GM10248 (cell line): ENCODE measurements around the gene RRAD.

Experiments used
- CTCF ChIA-PET: fragments of 300-600 bp; sonication (Branson Sonifier 250); formaldehyde crosslinking; extraction: SDS; loops from one replicate; lab custom pipeline; 2021; ENCODE audit warnings: antibody characterized with exemption; lab: Yijun Ruan, JAX
- POLR2A ChIA-PET: fragments of 350-650 bp; sonication (Branson Sonifier 250); formaldehyde crosslinking; extraction: SDS; loops from one replicate; lab custom pipeline; 2020; ENCODE audit warnings: antibody characterized with exemption; lab: Yijun Ruan, JAX
- DNase-seq: peaks from one replicate; pipeline ENCODE4 v3.0.0; 2012; ENCODE audit errors: extremely low spot score
- CTCF ChIP-seq: IDR thresholded peaks from 2 replicates; pipeline ENCODE4 v1.5.1; 2012; ENCODE audit warnings: mild to moderate bottlenecking, low read depth; ENCODE audit errors: extremely low read depth, missing control alignments, control extremely low read depth

RRAD gene

GRCh38 chr16:66908762-66909559 lies 16.4 kb downstream of the RRAD start:
- POLR2A ChIA-PET = no interaction called here
- CTCF ChIA-PET = interaction anchor here (1.0 to 5.9 kb wide), 8 partner anchors 8 to 40 kb away, joined by 3 to 33 read pairs (median 6); partner anchors contain the start of genes CDH16 and PDP2
- DNase-seq = no peak
- no peak for TF ChIP-seq CTCF

GRCh38 chr16:66908116-66908515 lies 17.2 kb downstream of the RRAD start:
- ChIA-PET CTCF (interaction anchor here (1.5 to 5.9 kb wide), 2 partner anchors 10 to 13 kb away, joined by 3 to 33 read pairs; partner anchors contain the start of gene CDH16), POLR2A (no interaction called here)
- no peak for DNase-seq
- no peak for TF ChIP-seq CTCF

- DNase-seq = no peak
- POLR2A ChIA-PET = no interaction called here
- CTCF ChIA-PET = interaction anchor here (1.5 to 5.9 kb wide), 3 partner anchors 11 to 14 kb away, joined by 3 to 33 read pairs (median 6); partner anchors contain the start of gene CDH16
- no peak for TF ChIP-seq CTCF
These were observed 18.2 kb downstream of the RRAD start for GRCh38 chr16:66906916-66907836.

- CTCF ChIA-PET = interaction anchor here (1.6 to 5.9 kb wide), 3 partner anchors 11 to 22 kb away, joined by 5 to 33 read pairs (median 6); no protein-coding TSS in a partner anchor
- POLR2A ChIA-PET = interaction anchor here (0.7 kb wide), 2 partner anchors 22 to 163 kb away, joined by 3 read pairs; no protein-coding TSS in a partner anchor
- no peak for DNase-seq
- TF ChIP-seq CTCF = no peak
These were observed 19.4 kb downstream of the RRAD start for GRCh38 chr16:66905633-66906539.

- TF ChIP-seq CTCF = no peak
- CTCF ChIA-PET = interaction anchor here (1.0 to 5.9 kb wide), 6 partner anchors 10 to 74 kb away, joined by 3 to 33 read pairs (median 4); partner anchors contain the start of gene NAE1
- DNase-seq = no peak
- POLR2A ChIA-PET = interaction anchor here (0.7 kb wide), 2 partner anchors 23 to 164 kb away, joined by 3 read pairs; no protein-coding TSS in a partner anchor
These were observed 20.3 kb downstream of the RRAD start for GRCh38 chr16:66904846-66905632.
